HEK293 (cell line): Measurements from ENCODE around the gene SOX6.
A peak's percentile ranks its signal among the peaks of the same experiment; 100 is the strongest.

Source experiments
- CTCF ChIA-PET: fragments of 350-600 bp; formaldehyde crosslinking; extraction: SDS; loops from one replicate; lab custom pipeline; 2021; ENCODE audit warnings: antibody characterized with exemption; lab: Yijun Ruan, JAX
- POLR2A ChIA-PET: fragments of 300-600 bp; formaldehyde crosslinking; extraction: SDS; loops from one replicate; lab custom pipeline; 2020; ENCODE audit warnings: antibody characterized with exemption, inconsistent platforms; lab: Yijun Ruan, JAX
- H3K27ac ChIP-seq: fragments of 200-500 bp; sonication (Bioruptor generic); 2 replicates; pipeline ENCODE4 v1.5.1; 2014; ENCODE audit warnings: low read depth, low read length, control low read depth, inconsistent platforms; ENCODE audit errors: extremely low read depth
- H3K36me3 ChIP-seq, 2 experiments: fragments of 200-500 bp in 1 of 2; sonication (Bioruptor generic) in 1 of 2; 1 replicate in 1 of 2; 2 replicates in 1 of 2; pipeline ENCODE4 v1.5.1; 2014 to 2017; ENCODE audit warnings: inconsistent platforms in 2 of 2, low read length in 2 of 2; ENCODE audit not compliant: control insufficient read depth in 2 of 2, insufficient read depth in 1 of 2
- H3K4me1 ChIP-seq: fragments of 200-500 bp; sonication (Bioruptor generic); 2 replicates; pipeline ENCODE4 v1.5.1; 2014; ENCODE audit warnings: mild to moderate bottlenecking, low read length, inconsistent platforms; ENCODE audit not compliant: control insufficient read depth, insufficient read depth
- H3K4me3 ChIP-seq: 2 replicates; pipeline ENCODE4 v1.5.1; 2011; ENCODE audit warnings: low read depth, mild to moderate bottlenecking, control low read depth, low read length, moderate library complexity
- H3K9me3 ChIP-seq: fragments of 200-500 bp; sonication (Bioruptor generic); 2 replicates; pipeline ENCODE4 v1.5.1; 2014; ENCODE audit warnings: low read depth, low read length, inconsistent platforms; ENCODE audit not compliant: control insufficient read depth, insufficient read depth
- GFI1B ChIP-seq: fragments of 450-650 bp; formaldehyde crosslinking; IDR thresholded peaks from 2 replicates; pipeline ENCODE4 v1.5.1; 2016; ENCODE audit warnings: missing biosample characterization, missing genetic modification characterization
- KLF10 ChIP-seq: fragments of 450-650 bp; IDR thresholded peaks from 2 replicates; pipeline ENCODE4 v1.5.1; 2018; ENCODE audit warnings: missing biosample characterization, mild to moderate bottlenecking, missing genetic modification characterization
- KLF7 ChIP-seq: fragments of 450-650 bp; formaldehyde crosslinking; IDR thresholded peaks from 2 replicates; pipeline ENCODE4 v1.5.1; 2016; ENCODE audit warnings: missing biosample characterization, missing genetic modification characterization, borderline replicate concordance
- MZF1 ChIP-seq: fragments of 450-650 bp; formaldehyde crosslinking; IDR thresholded peaks from 2 replicates; pipeline ENCODE4 v1.5.1; 2017; ENCODE audit warnings: missing biosample characterization, missing genetic modification characterization, borderline replicate concordance
- PRDM2 ChIP-seq: fragments of 450-650 bp; formaldehyde crosslinking; IDR thresholded peaks from 2 replicates; pipeline ENCODE4 v1.5.1; 2016; ENCODE audit warnings: missing biosample characterization, missing genetic modification characterization, borderline replicate concordance
- SCRT2 ChIP-seq: fragments of 450-650 bp; formaldehyde crosslinking; IDR thresholded peaks from 2 replicates; pipeline ENCODE4 v1.5.1; 2016; ENCODE audit warnings: missing biosample characterization, missing genetic modification characterization
- WT1 ChIP-seq: fragments of 450-650 bp; formaldehyde crosslinking; IDR thresholded peaks from 2 replicates; pipeline ENCODE4 v1.5.1; 2016; ENCODE audit warnings: missing biosample characterization, missing genetic modification characterization
- YY1 ChIP-seq: fragments of 450-650 bp; formaldehyde crosslinking; IDR thresholded peaks from 2 replicates; pipeline ENCODE4 v1.5.1; 2018; ENCODE audit warnings: missing biosample characterization, missing genetic modification characterization
- ZBTB20 ChIP-seq: fragments of 450-650 bp; formaldehyde crosslinking; IDR thresholded peaks from 2 replicates; pipeline ENCODE4 v1.5.1; 2016; ENCODE audit warnings: missing biosample characterization, missing genetic modification characterization
- ZBTB44 ChIP-seq: fragments of 450-650 bp; IDR thresholded peaks from 2 replicates; pipeline ENCODE4 v1.5.1; 2018; ENCODE audit warnings: missing biosample characterization, mild to moderate bottlenecking, missing genetic modification characterization
- ZFP41 ChIP-seq: fragments of 450-650 bp; formaldehyde crosslinking; IDR thresholded peaks from 2 replicates; pipeline ENCODE4 v1.5.1; 2016; ENCODE audit warnings: missing biosample characterization, missing genetic modification characterization, borderline replicate concordance
- ZNF133 ChIP-seq: fragments of 450-650 bp; formaldehyde crosslinking; IDR thresholded peaks from 2 replicates; pipeline ENCODE4 v1.5.1; 2016; ENCODE audit warnings: missing biosample characterization, missing genetic modification characterization
- ZNF23 ChIP-seq: fragments of 450-650 bp; formaldehyde crosslinking; IDR thresholded peaks from 2 replicates; pipeline ENCODE4 v1.5.1; 2016; ENCODE audit warnings: missing biosample characterization, missing genetic modification characterization, borderline replicate concordance
- ZNF311 ChIP-seq: fragments of 450-650 bp; formaldehyde crosslinking; IDR thresholded peaks from 2 replicates; pipeline ENCODE4 v1.5.1; 2017; ENCODE audit warnings: missing biosample characterization, missing genetic modification characterization, borderline replicate concordance
- ZNF423 ChIP-seq: fragments of 450-650 bp; formaldehyde crosslinking; IDR thresholded peaks from 2 replicates; pipeline ENCODE4 v1.5.1; 2016; ENCODE audit warnings: missing biosample characterization, missing genetic modification characterization
- ZNF473 ChIP-seq: fragments of 450-650 bp; formaldehyde crosslinking; IDR thresholded peaks from 2 replicates; pipeline ENCODE4 v1.5.1; 2017; ENCODE audit warnings: missing biosample characterization, missing genetic modification characterization
- ZNF521 ChIP-seq: fragments of 450-650 bp; formaldehyde crosslinking; IDR thresholded peaks from 2 replicates; pipeline ENCODE4 v1.5.1; 2017; ENCODE audit warnings: missing biosample characterization, mild to moderate bottlenecking, missing genetic modification characterization
- ZNF530 ChIP-seq: fragments of 450-650 bp; formaldehyde crosslinking; IDR thresholded peaks from 2 replicates; pipeline ENCODE4 v1.5.1; 2016; ENCODE audit warnings: low read depth, missing biosample characterization, missing genetic modification characterization
- ZNF624 ChIP-seq: fragments of 450-650 bp; formaldehyde crosslinking; IDR thresholded peaks from 2 replicates; pipeline ENCODE4 v1.5.1; 2017; ENCODE audit warnings: missing biosample characterization, missing genetic modification characterization
- ZNF768 ChIP-seq: fragments of 450-650 bp; formaldehyde crosslinking; IDR thresholded peaks from 2 replicates; pipeline ENCODE4 v1.5.1; 2018; ENCODE audit warnings: missing biosample characterization, mild to moderate bottlenecking, missing genetic modification characterization
- ZSCAN23 ChIP-seq: fragments of 450-650 bp; formaldehyde crosslinking; IDR thresholded peaks from 2 replicates; pipeline ENCODE4 v1.5.1; 2016; ENCODE audit warnings: missing biosample characterization, missing genetic modification characterization
- ZXDB ChIP-seq: fragments of 450-650 bp; formaldehyde crosslinking; IDR thresholded peaks from 2 replicates; pipeline ENCODE4 v1.5.1; 2016; ENCODE audit warnings: missing biosample characterization, missing genetic modification characterization
- TF ChIP-seq, protein P1 (sequence below): fragments of 450-650 bp; formaldehyde crosslinking; IDR thresholded peaks from 2 replicates; pipeline ENCODE4 v1.5.1; 2016; ENCODE audit warnings: missing biosample characterization, missing genetic modification characterization
- TF ChIP-seq, protein P2 (sequence below): fragments of 450-650 bp; formaldehyde crosslinking; IDR thresholded peaks from 2 replicates; pipeline ENCODE4 v1.5.1; 2017; ENCODE audit warnings: missing biosample characterization, missing genetic modification characterization

The SOX6 gene

GRCh38 chr11:16356057-16356760, at the start of gene SOX6:
TSS of gene SOX6 (minus strand) at chr11:16356546. CDS start at chr11:16341248, 15,298 bp downstream.
- POLR2A ChIA-PET: no interaction called here
- Histone ChIP-seq H3K4me3 (no peak within 1 kb of the TSS), H3K9me3 (no peaks in the 10 kb centered on the region), H3K27ac (no peak within 1 kb of the TSS), H3K4me1 (no peaks in the 10 kb centered on the region), H3K36me3 (no peaks in the 10 kb centered on the region)
- TF ChIP-seq ZNF133 (tag by site-specific recombination) (no peak), ZBTB44 (tag by site-specific recombination) (no peak), ZFP41 (tag by site-specific recombination) (no peak), ZSCAN23 (tag by site-specific recombination) (no peak), MZF1 (no peak), PRDM2 (tag by site-specific recombination) (no peak), ZNF311 (tag by site-specific recombination) (no peak), KLF7 (tag by site-specific recombination) (no peak), ZBTB20 (peak; percentile 15; the same call in 1 of the 2 replicates), SCRT2 (tag by site-specific recombination) (0 out of 2 replicates have a peak, but pooled peaks have one; percentile 20)
- TF ChIP-seq, protein P1, sequence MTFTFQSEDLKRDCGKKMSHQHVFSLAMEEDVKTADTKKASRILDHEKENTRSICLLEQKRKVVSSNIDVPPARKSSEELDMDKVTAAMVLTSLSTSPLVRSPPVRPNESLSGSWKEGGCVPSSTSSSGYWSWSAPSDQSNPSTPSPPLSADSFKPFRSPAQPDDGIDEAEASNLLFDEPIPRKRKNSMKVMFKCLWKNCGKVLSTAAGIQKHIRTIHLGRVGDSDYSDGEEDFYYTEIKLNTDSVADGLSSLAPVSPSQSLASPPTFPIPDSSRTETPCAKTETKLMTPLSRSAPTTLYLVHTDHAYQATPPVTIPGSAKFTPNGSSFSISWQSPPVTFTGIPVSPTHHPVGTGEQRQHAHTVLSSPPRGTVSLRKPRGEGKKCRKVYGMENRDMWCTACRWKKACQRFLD: no peak
- CTCF ChIA-PET: interaction anchor here (0.6 kb wide), 1 partner anchor 1913 kb away, joined by 3 read pairs; no protein-coding TSS in a partner anchor

GRCh38 chr11:16404781-16405285, 48.5 kb upstream of the SOX6 start:
- Histone ChIP-seq H3K4me1 (no peaks in the 10 kb centered on the region), H3K4me3 (no peak overlapping the region), H3K9me3 (no peaks in the 10 kb centered on the region), H3K36me3 (no peaks in the 10 kb centered on the region), H3K27ac (no peak overlapping the region)
- POLR2A ChIA-PET: no interaction called here
- CTCF ChIA-PET: no interaction called here
- TF ChIP-seq GFI1B (tag by site-specific recombination) (no peak), ZNF624 (tag by site-specific recombination) (no peak), ZNF768 (no peak), ZNF423 (tag by site-specific recombination) (no peak), WT1 (no peak), ZXDB (tag by site-specific recombination) (no peak), ZNF473 (tag by site-specific recombination) (no peak), YY1 (no peak), ZNF521 (no peak), KLF7 (tag by site-specific recombination) (no peak), ZNF23 (no peak), ZNF530 (tag by site-specific recombination) (no peak), KLF10 (tag by site-specific recombination) (no peak)
- TF ChIP-seq, protein P2, sequence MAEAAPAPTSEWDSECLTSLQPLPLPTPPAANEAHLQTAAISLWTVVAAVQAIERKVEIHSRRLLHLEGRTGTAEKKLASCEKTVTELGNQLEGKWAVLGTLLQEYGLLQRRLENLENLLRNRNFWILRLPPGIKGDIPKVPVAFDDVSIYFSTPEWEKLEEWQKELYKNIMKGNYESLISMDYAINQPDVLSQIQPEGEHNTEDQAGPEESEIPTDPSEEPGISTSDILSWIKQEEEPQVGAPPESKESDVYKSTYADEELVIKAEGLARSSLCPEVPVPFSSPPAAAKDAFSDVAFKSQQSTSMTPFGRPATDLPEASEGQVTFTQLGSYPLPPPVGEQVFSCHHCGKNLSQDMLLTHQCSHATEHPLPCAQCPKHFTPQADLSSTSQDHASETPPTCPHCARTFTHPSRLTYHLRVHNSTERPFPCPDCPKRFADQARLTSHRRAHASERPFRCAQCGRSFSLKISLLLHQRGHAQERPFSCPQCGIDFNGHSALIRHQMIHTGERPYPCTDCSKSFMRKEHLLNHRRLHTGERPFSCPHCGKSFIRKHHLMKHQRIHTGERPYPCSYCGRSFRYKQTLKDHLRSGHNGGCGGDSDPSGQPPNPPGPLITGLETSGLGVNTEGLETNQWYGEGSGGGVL (tag by site-specific recombination): no peak
